Measurements from ENCODE around the gene INPP5A.

INPP5A gene

DNA sequence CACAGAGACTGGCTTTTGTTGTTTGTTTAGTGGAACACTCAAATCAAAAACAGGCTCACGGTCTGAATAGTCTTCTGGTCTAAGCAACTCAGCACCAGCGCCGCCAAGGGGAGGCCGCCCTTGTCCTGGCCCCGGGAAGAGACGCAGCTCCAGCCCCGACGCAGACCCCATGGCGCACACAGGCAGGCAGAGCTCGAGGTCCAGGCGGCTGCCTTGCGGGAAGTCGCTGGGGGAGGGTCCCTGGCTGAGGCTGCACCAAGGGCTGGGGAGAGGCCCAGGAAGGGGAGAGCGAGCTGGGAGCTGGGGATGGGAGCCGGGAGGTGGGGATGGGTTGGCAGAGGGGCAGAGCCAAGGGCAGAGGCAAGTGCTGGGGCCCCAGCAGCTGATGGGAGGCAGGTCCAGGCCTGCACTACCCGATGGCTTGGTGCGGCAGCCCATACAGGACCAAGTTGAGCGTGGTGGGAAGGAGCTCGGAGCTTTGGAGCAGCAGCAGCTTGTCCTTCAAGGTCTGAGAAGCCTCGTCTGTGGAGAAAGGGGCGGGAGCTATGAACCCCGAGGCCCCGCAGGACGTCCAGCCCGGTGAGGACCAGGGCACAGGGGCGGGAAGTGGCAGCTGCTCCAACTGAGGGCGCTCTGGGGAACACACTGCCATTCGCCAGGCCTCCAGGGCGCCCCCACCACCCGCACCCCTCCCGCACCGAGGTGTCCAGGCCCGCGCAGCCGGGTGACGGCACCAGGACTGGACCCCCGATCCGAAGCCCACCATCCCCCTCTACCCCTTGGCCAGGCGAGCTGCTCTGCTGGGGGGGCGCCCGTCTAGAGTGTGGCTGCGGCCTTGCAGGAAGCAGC, 271.0 kb downstream of the INPP5A start:
- POLR2A ChIA-PET, result no interaction called here
- H3K4me3 ChIP-seq (ENCODE audit: low read depth, low read length), result no peak overlapping the region
- TF ChIP-seq, protein P1, sequence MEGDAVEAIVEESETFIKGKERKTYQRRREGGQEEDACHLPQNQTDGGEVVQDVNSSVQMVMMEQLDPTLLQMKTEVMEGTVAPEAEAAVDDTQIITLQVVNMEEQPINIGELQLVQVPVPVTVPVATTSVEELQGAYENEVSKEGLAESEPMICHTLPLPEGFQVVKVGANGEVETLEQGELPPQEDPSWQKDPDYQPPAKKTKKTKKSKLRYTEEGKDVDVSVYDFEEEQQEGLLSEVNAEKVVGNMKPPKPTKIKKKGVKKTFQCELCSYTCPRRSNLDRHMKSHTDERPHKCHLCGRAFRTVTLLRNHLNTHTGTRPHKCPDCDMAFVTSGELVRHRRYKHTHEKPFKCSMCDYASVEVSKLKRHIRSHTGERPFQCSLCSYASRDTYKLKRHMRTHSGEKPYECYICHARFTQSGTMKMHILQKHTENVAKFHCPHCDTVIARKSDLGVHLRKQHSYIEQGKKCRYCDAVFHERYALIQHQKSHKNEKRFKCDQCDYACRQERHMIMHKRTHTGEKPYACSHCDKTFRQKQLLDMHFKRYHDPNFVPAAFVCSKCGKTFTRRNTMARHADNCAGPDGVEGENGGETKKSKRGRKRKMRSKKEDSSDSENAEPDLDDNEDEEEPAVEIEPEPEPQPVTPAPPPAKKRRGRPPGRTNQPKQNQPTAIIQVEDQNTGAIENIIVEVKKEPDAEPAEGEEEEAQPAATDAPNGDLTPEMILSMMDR (IDR thresholded peaks at IDR 0.05; ENCODE audit: insufficient read depth, low read length, missing control alignments), result no peak
- DNase-seq (ENCODE audit: low read depth, low spot score), result no peak
- CTCF ChIA-PET, result interaction anchor here (0.7 kb wide), 1 partner anchor 24 kb away, joined by 3 read pairs; no protein-coding TSS in a partner anchor

DNA sequence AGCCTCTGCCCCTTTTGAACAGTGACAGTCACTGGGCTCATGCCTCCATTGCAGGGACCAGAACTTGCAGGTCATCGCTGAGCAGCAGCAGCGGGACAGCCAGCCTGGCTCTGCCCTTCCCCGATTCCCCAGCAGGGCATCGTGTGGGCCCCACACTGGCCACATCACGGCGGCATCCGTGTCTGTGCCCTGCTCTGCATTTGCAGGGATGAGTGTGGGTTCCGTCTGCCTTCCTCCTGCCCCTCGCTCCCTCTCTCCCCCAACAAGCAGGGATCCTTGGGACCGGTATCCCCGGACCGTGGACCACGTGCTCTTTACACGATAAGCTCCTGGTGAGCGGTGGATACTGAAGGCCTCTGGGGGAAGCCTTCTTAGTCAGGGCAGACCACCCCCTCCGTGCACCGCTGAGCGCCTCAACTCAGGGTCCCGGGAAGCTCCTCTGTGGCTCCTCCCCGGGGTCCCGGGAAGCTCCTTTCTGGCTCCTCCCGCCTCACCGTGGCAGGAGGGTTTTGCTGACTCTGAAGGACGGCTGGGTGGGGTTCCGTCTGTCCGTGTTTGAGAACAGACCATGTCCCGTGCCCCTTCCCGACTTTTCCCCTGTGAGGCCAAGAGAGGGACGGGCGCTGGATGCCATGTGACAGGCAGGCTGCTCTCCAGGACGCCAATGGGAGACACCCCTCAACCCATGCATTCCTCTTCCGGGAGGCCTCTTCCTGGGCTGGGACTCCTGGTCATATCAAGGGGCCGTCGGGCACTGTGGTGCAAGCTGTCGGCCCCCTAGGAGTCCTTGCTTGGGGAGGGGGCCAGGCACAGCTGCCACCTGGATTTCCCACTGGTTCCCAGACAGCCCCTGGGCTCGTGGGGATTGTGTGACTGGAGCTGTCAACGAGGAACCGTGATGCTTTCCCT, 271.9 kb downstream of the INPP5A start:
- POLR2A ChIA-PET, result no interaction called here
- TF ChIP-seq, protein P1 (IDR thresholded peaks at IDR 0.05; ENCODE audit: insufficient read depth, low read length, missing control alignments), result no peak
- H3K4me3 ChIP-seq (ENCODE audit: low read depth, low read length), result no peak overlapping the region
- no peak for DNase-seq (ENCODE audit: low read depth, low spot score)
- CTCF ChIA-PET, result no interaction called here

DNA sequence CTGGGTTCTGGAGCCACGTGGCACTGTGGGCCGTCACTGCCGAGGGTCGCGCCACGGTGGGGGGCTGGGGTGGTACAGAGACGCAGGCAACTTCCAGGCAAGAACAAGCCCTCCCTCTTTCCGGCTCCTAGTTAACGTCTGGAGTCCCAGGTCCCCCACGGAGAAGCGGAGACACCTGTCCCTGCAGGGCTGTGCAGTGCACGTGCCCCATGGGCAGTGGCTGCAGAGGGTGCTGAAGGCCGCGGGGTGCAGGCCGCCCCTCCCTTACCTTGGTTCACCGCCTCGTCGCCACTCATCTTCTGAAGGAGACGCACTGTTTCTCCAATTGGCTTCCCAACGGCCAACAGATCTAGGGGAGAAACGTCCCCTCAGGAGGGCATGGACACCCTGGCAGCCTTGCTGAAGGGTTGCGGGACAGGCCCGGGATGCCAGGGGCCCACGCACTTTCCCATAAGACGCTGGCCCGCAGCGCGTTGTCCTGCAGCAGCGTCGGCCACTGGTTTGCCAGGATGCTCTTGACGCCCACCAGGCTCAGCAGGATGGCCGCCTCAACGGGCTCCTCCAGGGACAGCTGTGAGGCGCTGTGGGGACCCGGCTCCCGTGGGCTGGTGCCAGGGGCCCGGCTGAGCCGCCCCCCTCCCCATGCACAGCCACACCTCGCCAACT, 272.7 kb downstream of the INPP5A start:
- H3K4me3 ChIP-seq (ENCODE audit: low read depth, low read length), result no peak overlapping the region
- ChIA-PET POLR2A (no interaction called here), CTCF (no interaction called here)
- DNase-seq (ENCODE audit: low read depth, low spot score), result no peak
- TF ChIP-seq, protein P1 (IDR thresholded peaks at IDR 0.05; ENCODE audit: insufficient read depth, low read length, missing control alignments), result no peak

DNA sequence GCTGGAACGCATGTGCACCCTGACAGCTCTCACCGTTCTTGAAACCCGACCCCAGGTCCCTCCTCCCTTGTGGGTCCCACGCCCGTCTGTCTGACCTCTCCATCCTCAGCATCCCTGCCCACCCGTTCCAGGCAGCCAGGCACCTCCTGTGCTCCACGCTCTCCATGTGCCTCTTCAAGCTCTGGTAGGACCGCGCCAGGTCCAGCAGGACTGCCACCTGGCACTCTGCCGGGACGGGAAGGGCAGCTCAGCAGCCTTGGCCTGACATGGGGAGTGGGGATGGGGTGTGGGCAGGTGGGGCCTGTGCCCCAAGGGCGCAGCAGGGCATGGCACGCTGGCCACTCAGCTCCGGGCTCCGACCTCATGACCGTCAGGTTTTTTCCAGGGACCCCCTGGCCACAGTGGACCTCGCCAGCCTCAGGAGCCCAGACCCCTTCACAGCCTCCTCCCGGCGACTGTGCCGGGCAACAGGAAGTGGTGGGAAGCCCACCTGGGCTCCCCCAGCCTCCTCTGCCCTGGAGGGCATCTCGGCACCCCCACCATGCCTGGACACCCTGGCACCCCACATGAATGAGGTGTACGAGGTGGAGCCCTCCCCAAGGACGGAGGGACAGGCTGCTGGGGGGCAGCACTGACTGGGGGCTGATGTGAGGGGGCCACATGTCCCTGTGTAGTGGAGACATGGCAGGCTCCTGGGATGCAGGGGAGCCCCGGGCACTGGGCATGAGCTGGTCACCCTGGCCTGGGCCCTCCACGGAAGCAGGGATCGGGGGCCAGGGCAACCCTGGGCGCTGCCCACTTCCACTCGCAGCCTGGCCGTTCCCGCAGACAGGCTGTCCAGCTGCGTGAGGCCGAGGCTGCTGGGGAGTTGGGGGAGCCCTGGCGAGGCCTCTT, 273.5 kb downstream of the INPP5A start:
- no peak for DNase-seq (ENCODE audit: low read depth, low spot score)
- ChIA-PET POLR2A (no interaction called here), CTCF (no interaction called here)
- no peak overlapping the region for H3K4me3 ChIP-seq (ENCODE audit: low read depth, low read length)
- TF ChIP-seq, protein P1 (IDR thresholded peaks at IDR 0.05; ENCODE audit: insufficient read depth, low read length, missing control alignments), result no peak

DNA sequence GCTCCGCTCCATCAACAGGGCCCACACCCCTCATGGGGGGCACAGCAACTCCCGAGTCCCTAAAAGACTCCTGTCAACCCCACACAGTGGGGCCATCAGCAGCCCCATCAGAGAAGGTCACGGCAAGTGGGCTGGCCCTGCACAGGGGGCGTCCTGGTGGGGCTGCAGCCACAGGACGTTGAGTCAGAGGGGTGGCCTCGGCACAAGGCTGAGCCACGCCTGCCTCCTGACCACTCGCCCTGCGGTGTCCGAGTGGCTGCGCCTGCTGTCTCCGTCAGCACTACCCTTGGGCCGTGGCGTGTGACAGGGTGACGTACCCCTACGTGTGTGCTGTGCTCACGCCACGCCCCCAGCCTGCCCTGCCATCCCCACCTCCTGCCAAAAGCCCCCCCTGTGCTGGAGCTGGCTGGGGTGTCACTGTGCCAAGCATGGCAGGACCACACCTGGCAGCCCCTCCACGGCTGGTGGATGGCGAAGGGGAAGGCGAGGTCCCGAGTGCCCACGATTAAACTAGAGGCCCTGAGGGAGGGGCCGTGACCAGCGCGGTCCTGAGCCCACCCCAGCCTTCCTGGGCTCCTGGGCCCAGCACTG, 274.4 kb downstream of the INPP5A start:
- POLR2A ChIA-PET, result no interaction called here
- CTCF ChIA-PET, result no interaction called here
- H3K4me3 ChIP-seq (ENCODE audit: low read depth, low read length), result no peak overlapping the region
- no peak for DNase-seq (ENCODE audit: low read depth, low spot score)
- TF ChIP-seq, protein P1 (IDR thresholded peaks at IDR 0.05; ENCODE audit: insufficient read depth, low read length, missing control alignments), result no peak
